ENCODE data around the gene RASSF4. TPM values are rescaled to one million over a fixed set of nuclear protein-coding genes. Genes with fewer than 3 reads are reported as not detected.
A peak's percentile ranks its signal among the peaks of the same experiment; 100 is the strongest.

RASSF4 gene
- total RNA-seq, 1 experiment from 2014 or later = 11.5 TPM

- Histone ChIP-seq H4K8ac (replicated peaks; ENCODE audit: insufficient read length, low read depth, low read length) (no peak overlapping the region), H3K18ac (ENCODE audit: insufficient read length, low read depth, low read length) (no peak overlapping the region), H3K4ac (ENCODE audit: low read depth, low read length) (no peak overlapping the region), H3K4me1 (ENCODE audit: insufficient read depth, low read length) (peaks cover 6% of the 10 kb centered on the region; the same call in 1 of the 2 replicates), H4K20me1 (ENCODE audit: control insufficient read depth, insufficient read depth, insufficient read length) (no peaks in the 10 kb centered on the region), H2BK5ac (ENCODE audit: insufficient read length, low read length) (no peak overlapping the region), H3T11ph (ENCODE audit: low read length) (no peak overlapping the region), H2BK20ac (ENCODE audit: low read depth, low read length, poor library complexity, severe bottlenecking) (no peak overlapping the region), H3K23me2 (ENCODE audit: insufficient read length, low read depth, low read length, poor library complexity, severe bottlenecking) (no peaks in the 10 kb centered on the region), H3K14ac (ENCODE audit: insufficient read depth, low read length) (no peak overlapping the region), H3K4me2 (ENCODE audit: insufficient read depth, insufficient read length, low read length) (no peak overlapping the region), H3K79me2 (ENCODE audit: insufficient read depth, low read length) (no peaks in the 10 kb centered on the region), H3K9ac (ENCODE audit: extremely low read depth, insufficient read length, low read length) (no peak overlapping the region), H3K27ac (ENCODE audit: insufficient read length, low read depth, low read length) (no peak overlapping the region), H2AK5ac (ENCODE audit: insufficient read length, low read length) (no peak overlapping the region), H2BK12ac (ENCODE audit: insufficient read length, low read depth, low read length) (no peak overlapping the region), H4K5ac (ENCODE audit: insufficient read length, low read depth, low read length) (no peak overlapping the region), H3K23ac (ENCODE audit: insufficient read length, low read depth, low read length) (no peak overlapping the region), H3K56ac (ENCODE audit: insufficient read length, low read depth, low read length) (no peak overlapping the region), H3K9me3 (ENCODE audit: control insufficient read depth, low read depth, low read length) (no peaks in the 10 kb centered on the region), H2BK15ac (ENCODE audit: low read depth, low read length) (no peak overlapping the region), H2AFZ (ENCODE audit: low read length) (no peak overlapping the region), H3K27me3 (ENCODE audit: insufficient read depth, low read length) (no peaks in the 10 kb centered on the region), H2BK120ac (ENCODE audit: low read depth, low read length, poor library complexity, severe bottlenecking) (no peak overlapping the region), H3K79me1 (ENCODE audit: insufficient read depth, low read depth, low read length, poor library complexity, severe bottlenecking) (no peaks in the 10 kb centered on the region), H4K91ac (ENCODE audit: insufficient read length, low read depth, low read length) (no peak overlapping the region)
- no CpG with 5 or more reads among the region's 11 CpGs for WGBS (ENCODE audit: extremely low coverage, insufficient read length, low lambda C conversion rate)
- H3K27me3 Mint-ChIP-seq (ENCODE audit: low read depth) = peaks cover 4% of the 10 kb centered on the region; the same call in 1 of the 2 replicates
- H3K4me1 Mint-ChIP-seq = peaks cover 55 to 60% of the 10 kb centered on the region in 2 experiments
- peak overlapping the region in 1 of 3 experiments; percentile 61; a peak in 2 of 7 replicates for H3K27ac Mint-ChIP-seq
- no peak overlapping the region; a peak in 1 of 5 replicates for H3K4me3 Mint-ChIP-seq
- peaks cover 3 to 18% (median 5%) of the 10 kb centered on the region in 3 experiments; a peak in 5 of 7 replicates for H3K36me3 Mint-ChIP-seq (ENCODE audit: insufficient read depth in 1 of 3, low read depth in 3 of 3)
- no peak for DNase-seq
- H3K9me3 Mint-ChIP-seq = no peaks in the 10 kb centered on the region; a peak in 2 of 5 replicates
- TF ChIP-seq, protein P1, sequence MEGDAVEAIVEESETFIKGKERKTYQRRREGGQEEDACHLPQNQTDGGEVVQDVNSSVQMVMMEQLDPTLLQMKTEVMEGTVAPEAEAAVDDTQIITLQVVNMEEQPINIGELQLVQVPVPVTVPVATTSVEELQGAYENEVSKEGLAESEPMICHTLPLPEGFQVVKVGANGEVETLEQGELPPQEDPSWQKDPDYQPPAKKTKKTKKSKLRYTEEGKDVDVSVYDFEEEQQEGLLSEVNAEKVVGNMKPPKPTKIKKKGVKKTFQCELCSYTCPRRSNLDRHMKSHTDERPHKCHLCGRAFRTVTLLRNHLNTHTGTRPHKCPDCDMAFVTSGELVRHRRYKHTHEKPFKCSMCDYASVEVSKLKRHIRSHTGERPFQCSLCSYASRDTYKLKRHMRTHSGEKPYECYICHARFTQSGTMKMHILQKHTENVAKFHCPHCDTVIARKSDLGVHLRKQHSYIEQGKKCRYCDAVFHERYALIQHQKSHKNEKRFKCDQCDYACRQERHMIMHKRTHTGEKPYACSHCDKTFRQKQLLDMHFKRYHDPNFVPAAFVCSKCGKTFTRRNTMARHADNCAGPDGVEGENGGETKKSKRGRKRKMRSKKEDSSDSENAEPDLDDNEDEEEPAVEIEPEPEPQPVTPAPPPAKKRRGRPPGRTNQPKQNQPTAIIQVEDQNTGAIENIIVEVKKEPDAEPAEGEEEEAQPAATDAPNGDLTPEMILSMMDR (conservative IDR thresholded peaks at IDR 0.05) = peak; percentile 21; the same call in 2 of the 3 replicates
These were observed 34.5 kb downstream of the RASSF4 start for GRCh38 chr10:44993922-44994751.
